SW 1271 (cell line): ENCODE data around the gene UACA.
"Not testable (repeated sequence)": the region's sequence is repeated elsewhere in the genome, so short reads cannot be mapped to it uniquely, and the experiment has no call there.

Experiments
- DNase-seq, 2 experiments: peaks; one replicate each; lab custom pipeline; 2025; lab: John Stamatoyannopoulos, UW

Gene UACA

DNA sequence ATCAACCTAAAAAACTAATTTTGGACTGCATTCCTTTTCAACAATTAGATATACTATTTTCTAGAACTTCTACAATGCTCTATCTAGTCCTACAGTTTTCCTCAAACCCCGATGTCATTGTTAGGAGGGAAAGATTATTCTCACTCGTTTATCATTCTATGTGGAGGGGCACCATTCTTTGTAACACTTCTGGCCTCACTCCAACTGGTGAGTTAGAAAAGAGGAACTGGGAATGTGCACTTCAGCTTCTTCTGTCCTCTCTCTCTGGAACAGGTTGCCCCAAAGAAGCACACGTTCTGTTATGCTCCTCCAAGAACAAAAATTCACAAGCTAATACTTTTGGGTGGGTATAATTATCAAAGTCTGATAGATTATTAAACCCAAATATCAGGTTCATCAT, 137.9 kb downstream of the UACA start:
- no peak for DNase-seq

DNA sequence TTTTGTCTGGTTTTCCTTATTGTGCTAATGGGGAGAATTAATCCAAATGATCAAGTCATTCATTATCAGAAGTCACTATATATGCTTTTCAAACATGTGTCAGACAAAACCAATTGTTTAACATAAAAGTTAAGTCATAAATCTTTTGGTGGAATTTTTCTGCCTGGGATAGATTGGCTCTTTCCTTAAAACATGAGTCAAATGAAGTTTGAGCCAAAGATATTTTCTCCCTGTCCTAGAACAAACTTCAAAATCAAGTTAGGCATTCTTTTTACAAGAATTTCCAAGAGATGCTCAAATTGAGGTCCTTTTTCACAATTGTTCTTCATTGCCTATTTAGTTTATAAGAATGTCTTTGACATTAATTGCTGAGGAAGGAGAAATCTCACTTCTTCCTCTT, 138.3 kb downstream of the UACA start:
- no peak for DNase-seq

DNA sequence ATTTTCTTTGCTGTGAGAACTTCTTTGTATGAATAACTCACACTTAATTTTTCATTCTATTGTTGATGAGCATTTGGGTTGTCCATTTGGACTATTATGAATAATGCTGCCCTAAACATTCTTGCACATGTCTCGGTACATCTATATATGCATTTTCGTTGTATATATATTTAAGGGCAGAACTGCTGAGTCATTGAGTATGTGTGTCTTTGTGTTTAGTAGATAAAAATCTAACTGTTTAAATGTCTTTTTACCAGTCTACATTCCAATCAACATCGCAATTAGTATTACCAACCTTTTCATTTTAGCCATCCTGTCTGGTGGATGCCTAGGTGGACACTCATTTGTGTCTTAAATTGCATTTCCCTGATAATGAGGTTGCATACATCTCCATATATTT, 144.4 kb downstream of the UACA start:
- no peak for DNase-seq

DNA sequence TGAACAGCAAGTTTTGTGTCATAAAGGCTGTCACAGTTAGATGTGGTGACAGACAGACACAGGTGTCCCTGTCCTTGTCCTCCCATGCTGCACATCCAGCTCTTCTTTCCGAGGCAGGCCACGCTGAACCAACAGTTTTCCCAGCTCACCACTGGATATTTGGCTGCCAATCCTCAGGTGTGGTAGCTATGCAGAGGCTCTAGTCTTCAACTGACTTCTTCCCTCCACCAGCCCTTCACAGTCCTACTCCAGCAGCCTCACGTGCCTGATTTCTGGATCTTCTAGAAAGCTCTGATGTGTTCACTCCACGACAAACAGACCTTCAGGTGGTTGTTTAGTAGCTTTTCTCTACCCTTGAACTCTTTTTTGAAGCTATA, 145.5 kb downstream of the UACA start:
- no peak for DNase-seq

DNA sequence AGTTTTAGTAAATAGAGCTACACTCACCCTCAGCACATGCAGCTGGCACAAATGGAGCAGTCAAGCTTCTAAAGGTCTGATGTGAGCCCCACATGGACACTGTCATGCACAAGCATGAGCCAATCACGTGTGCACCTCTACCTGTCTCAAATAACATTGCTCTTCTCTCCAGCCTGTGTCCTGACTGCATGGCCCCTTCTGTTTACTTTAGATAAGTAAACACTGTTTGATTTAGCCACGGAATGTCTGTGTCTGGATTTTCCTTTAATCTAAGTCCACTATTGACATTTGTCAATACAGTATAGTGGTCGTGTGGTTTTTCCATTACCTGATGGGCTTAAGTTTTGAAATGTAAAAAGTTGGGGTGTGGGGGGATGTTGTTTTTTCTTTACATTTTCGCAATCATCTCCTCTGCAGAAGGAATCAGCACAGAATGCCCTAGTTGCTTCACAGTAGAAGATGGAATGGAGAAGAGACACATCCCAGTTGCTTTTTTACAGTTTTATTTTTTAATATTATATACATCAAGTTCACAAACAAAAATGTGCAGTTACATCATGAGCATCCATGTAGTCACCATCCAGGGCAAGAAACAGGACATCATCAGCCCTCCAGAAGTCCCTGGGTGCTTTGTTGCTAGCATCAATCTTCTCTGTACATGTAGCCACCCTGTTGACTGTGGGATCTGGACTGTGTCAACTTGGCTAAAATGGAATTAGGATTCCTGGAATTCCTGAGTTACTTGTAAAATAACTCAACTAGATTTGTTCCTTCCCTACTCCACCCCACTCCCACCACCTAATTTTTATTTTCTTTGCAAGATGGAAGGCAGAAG, 146.1 kb downstream of the UACA start:
- DNase-seq, result no peak

DNA sequence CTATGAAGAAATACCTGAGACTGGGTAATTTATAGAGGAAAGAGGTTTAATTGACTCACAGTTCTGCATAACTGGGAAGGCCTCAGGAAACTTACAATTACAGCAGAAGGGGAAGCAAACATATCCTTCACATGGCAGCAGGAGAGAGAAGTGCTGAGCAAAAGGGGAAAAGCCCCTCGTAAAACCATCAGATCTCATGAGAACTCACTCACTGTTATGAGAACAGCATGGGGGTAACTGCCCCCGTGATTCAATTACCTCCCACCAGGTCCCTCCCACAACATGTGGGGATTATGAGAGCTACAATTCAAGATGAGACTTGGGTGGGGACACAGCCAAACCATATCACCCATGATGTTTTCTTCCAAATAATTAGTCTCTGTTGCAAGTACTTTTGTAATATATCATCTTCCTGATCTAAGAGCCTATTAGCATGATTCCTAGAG, 147.0 kb downstream of the UACA start:
- not testable (repeated sequence) for DNase-seq

DNA sequence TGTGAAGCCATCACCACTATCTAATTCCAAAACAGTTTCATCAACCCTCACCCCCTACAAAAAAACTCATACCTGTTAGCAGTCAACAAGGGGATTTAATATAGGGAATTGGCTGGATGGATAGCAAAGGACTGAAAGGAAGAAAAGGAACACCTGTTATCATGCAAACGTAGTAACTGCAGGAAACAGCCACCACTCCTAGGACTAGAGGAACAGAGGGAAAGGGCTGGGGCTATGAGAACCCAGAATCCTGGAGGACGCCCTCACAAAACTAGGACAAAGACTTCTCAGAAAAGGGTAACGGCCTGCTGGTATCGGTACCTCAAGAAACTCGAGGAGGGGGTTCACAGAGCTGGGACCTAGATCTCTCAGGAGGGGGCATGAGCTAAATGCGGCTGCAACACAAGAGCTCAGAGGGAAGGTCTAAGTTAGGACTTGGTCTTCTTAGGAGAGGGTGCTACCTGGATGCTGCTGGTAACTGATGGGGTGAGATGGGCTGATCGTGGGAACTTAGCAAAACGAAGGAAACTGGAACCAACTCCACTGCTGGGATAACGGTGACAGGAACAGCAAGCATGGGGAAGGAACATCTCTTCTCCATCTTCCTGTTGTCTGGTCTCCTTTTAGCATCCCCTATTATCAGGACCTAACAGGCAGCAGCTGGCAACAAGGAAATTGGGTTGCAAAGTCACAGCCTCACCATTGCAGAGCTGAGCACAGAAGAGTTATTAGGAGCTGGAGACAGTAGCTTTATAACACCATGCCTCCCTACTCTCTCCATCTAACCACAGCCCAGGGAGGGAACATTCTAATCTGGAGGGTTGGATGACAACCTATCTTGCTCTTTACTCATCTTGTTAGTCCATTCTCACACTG, 147.7 kb downstream of the UACA start:
- no peak for DNase-seq

DNA sequence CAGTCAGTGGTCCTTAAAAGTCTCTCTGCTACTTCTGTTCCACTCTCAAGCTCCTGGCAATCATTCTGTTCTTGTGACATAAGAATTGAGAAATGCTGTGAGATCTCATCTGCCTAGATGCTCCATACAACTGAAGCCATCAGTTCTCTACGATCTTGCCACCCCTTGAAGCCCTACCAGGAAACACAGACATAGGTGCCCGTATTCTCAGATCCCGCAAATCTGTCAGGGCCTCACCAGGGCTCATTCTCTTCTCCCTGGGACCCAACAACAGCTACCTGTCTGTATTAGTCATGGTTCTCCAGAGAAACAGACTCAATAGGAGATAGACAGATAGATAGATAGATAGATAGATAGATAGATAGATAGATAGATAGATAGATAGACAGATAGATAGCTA, 149.1 kb downstream of the UACA start:
- no peak for DNase-seq

DNA sequence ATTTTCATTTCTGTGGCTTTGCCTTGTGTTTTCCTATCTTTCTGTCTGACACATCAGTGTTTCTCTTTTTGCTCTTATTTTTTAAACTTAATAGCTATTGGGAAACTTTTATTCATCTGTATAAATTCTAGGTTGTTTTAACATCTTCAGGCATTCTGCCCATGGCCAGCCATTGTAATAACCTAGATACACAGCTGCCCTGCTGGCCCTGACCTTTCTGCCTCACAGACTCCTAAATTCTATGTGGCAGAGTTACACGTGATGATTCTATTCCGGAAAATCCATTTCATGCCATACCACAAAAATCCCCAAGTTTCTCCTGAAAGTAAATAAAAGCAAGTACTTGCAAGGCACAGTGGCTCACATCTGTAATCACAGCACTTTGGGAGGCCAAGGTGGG, 150.1 kb downstream of the UACA start:
- DNase-seq, result no peak

DNA sequence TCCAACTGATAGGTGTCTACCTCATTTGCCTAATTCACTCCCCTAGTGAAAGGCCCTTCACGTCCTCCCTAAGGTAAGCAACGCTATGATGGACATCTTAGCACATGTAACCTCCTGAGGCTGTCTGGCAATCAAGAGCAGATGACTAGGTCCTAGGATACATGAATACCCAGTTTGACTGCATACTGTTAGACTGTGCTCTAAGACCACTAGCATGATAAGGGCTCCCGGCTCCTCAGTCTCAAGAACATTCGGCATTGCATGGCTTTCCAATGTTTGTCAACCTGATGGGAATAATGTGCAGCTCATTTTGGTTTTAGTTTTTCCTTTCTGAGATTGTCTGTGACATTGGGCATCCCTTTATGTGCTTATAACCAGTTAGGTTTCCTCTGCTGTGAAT, 152.1 kb downstream of the UACA start:
- DNase-seq, result no peak

DNA sequence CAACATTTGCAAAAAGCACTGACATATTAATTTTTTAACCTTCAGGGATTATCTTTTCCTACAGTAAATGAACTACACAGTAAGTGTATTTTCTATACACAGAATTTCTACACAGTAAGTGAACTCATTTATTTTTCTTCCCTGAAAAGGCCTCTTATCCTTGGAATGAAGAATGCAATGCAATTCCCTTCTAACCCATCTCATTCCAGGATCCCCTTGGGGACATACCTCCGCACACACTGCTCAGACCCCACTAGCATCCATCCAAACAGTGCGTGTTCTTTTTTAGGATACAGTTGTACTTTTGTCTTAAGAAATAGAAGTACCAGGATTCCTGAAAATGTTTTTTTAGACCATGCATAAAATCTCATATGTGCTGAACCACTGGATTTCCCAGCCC, 152.8 kb downstream of the UACA start:
- no peak for DNase-seq

DNA sequence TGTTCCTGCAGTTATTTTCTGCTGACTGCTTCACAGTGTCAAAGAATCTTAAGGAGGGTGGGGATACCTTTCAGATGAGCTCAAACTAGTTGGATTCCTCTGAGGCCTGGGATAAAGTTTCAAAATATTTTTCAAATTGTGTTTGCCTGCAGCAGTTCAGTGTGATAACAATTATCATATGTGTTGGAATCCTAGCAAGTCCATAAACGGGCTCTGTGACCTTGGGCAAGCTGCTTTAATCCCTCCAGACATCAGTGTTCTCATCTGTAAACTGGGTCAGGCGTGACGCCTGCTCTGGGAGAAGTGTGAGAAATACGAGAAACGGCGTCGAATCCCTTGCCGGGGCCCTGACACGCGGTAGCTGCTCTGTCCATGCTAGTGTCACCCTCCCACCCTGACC, 153.5 kb downstream of the UACA start:
- DNase-seq, result no peak

DNA sequence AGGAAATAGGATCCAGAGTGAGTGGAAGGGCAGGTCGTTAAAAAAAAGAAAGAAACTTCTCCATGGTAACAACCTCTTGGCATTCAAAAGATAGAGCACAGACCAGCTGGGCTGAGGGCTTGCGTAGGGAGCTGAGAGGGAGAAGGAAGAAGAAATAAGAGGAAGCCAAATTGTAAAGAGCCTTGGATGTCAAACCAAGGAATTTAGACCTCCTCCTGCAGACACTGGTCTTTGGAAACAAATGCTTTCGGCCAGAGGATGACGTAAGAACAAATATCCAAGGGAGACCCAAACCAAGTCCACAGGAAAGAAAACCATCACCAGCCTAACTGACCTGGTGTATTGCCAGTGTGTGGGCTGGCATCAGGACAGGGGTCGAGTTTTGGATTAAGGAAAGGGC, 155.2 kb downstream of the UACA start:
- no peak for DNase-seq

DNA sequence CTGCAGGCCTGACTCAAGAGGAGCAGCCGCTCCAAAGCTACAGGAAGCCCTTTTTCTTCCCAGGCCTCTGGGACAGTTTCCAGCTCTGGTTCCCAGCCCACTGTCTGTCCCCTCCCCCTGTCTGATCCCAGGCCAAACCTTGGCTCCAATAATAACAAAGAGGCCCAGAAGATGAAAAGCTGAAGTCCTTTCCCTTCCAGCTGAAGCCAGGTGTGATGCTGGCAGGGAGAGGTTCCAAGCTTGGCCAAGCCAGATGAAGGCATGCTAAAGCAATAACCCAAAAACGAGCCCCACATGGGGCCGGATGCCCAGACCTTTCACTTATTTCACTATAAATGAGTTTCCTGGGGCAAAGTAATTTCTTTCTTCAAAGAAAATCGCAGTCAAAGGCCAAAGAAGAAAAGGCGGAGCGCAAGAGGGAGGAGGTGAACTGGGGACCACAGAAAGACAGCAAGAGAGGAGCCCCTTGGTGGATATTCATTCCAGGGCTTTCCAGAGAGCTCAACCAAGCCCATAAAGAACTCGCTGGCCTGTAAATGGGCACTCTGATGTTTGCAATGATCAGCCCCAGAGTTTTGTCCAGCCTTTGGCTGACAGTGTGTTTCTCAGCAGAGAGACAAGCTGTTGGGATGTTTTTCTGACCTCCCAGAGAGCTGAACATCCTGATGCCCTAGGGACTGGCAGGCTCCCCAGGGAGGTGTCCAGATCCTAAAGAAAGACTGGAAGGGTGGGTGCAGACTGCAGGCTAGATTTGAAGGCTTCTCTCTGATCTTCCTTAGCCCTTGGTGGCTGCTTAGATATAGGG, 157.6 kb downstream of the UACA start:
- no peak for DNase-seq

DNA sequence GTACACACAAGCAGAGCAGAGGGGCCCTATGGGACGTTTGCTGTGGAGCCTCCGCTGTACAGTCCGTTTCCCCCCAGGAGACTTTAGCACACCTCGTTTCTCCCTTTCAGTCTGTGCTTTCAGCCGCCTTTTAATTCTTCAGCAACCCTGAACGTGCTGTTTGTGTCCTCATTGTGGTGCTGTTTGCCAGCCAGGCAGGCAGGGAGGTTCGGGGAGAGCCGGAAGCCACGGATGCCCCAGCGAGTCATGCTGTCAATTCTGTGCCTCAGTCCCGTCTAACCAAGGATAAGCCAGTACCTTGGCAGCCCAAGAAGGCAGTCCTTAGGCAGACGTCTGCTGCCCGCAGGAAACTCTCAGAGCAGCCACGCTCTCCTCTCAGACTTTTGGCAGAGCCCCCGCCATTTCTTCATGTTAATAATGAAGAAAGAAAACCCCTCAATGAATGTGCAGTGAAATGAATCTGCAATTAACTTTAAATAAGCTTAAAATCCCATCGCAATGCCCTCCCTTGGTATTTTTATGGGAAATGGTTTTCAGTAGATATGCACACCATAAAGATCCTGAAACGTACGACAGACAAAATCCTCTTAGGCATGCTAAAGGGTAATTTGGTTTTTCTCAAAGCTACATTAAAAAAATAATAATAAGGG, 158.6 kb downstream of the UACA start:
- no peak for DNase-seq
